Omental fat pad (tissue), 4 donors: Measurements from ENCODE around the gene HBEGF. TPM values are rescaled to one million over a fixed set of nuclear protein-coding genes. Genes with fewer than 3 reads are reported as not detected.

Experiments used
- ATAC-seq: fragments of 150-250 bp; one replicate; pipeline ENCODE4 v1.9.1; 2016; ENCODE audit warnings: mild to moderate bottlenecking, moderate library complexity; ENCODE audit not compliant: low FRiP score
- DNase-seq: peaks from one replicate; pipeline ENCODE4 v3.0.0-alpha.2; 2019; ENCODE audit warnings: low spot score
- total RNA-seq, 4 donors: library from RNA; depleted of rRNA; stranded (reverse); fragments of >200 nt; gene quantifications; one replicate each; pipeline ENCODE4 v1.1.0, GENCODE V29; 2016
- TF ChIP-seq, protein P1 (sequence below), 3 donors: fragments of 450-650 bp; IDR thresholded peaks; one replicate each; pipeline ENCODE4 v1.5.1; 2016 to 2017; ENCODE audit warnings: antibody characterized with exemption in 3 of 3, mild to moderate bottlenecking in 3 of 3, moderate library complexity in 2 of 3

HBEGF gene
- total RNA-seq, 4 donors from 2014 or later = 32.1 to 81.8 (median 61.0) TPM

DNA sequence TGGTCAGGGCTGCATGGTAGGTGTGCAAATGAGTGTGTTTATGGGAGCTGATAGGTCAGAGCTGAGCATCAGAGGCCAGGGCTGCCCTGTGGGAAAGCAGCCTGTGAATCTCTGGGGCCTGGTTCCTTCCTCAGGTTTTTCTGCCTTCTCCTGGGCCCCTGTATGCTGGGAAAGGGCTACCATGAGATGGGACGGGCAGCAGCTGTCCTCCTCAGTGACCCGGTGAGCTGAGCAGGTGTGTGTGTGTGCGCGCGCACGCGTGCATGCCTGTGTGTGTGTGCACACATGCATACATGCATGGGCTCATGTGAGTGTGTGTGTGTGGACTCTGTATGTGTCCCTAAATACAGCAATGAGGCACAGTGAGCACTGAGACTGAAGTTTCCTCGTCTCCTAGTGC lies 15.9 kb upstream of the HBEGF start:
- TF ChIP-seq, protein P1, sequence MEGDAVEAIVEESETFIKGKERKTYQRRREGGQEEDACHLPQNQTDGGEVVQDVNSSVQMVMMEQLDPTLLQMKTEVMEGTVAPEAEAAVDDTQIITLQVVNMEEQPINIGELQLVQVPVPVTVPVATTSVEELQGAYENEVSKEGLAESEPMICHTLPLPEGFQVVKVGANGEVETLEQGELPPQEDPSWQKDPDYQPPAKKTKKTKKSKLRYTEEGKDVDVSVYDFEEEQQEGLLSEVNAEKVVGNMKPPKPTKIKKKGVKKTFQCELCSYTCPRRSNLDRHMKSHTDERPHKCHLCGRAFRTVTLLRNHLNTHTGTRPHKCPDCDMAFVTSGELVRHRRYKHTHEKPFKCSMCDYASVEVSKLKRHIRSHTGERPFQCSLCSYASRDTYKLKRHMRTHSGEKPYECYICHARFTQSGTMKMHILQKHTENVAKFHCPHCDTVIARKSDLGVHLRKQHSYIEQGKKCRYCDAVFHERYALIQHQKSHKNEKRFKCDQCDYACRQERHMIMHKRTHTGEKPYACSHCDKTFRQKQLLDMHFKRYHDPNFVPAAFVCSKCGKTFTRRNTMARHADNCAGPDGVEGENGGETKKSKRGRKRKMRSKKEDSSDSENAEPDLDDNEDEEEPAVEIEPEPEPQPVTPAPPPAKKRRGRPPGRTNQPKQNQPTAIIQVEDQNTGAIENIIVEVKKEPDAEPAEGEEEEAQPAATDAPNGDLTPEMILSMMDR (IDR thresholded peaks at IDR 0.05) = no peak
- no peak for DNase-seq
- ATAC-seq = no peak

DNA sequence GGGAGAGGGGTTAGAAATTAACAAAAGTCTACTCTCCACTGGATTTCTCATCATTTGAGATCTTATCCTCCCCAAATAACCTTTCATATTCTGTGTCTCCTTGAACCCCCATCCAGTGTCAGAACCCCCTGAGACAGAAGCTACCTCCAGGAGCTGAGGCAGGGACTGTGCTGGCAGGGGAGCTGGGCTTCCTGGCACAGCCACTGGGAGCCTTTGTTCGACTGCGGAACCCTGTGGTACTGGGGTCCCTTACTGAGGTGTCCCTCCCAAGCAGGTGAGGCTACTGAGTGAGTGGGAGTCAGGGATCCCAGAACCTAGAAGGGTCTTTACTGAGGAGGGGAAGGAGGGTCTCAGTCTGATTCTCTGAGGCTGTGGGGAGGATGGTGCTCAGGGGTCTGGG lies 15.5 kb upstream of the HBEGF start:
- ATAC-seq = no peak
- TF ChIP-seq, protein P1 (IDR thresholded peaks at IDR 0.05) = no peak
- no peak for DNase-seq

DNA sequence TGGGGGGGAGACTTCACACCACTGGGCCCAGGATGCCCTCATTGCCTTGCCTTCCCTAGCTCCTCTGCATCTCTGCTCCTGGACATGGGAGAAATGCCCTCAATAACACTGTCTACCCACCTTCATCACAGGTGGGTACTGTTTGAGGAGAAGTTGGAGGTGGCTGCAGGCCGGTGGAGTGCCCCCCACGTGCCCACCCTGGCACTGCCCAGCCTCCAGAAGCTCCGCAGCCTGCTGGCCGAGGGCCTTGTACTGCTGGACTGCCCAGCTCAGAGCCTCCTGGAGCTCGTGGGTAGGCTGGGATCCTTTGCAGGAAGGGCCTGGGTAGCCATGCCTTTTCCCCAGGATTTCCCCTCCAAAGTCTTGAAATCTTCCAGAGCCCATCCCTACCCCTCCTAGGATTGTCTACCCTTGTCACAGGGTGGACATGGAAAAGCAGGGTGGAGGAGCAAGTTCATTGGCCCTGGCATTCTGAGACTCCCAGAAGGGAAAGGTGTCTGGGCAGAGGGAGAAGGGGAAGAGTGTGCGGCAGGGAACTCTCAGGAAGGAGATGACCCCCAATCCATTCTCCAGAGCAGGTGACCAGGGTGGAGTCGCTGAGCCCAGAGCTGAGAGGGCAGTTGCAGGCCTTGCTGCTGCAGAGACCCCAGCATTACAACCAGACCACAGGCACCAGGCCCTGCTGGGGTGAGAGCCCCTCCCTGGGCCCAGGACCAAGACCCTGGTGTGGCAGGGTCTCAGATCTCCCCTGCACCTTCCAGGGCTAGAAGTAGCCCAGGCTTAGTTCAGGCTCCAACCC lies 14.5 kb upstream of the HBEGF start:
- TF ChIP-seq, protein P1 (IDR thresholded peaks at IDR 0.05) = no peak
- no peak for ATAC-seq
- no peak for DNase-seq

DNA sequence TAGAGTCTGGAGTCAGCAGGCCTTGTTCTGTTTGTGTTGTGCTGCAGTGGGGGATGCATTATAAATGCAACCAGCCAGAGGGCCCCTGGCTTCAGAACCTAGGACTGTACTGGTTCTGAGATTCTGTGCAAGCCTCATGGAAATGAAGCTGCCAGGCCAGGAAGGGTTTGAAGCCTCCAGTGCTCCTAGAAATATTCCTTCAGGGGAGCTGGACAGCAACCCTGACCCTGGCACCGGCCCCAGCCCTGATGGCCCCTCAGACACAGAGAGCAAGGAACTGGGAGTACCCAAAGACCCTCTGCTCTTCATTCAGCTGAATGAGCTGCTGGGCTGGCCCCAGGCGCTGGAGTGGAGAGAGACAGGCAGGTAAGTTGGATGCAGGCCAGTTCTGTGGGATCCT lies 13.7 kb upstream of the HBEGF start, which contains the start of gene SLC4A9:
TSS of gene SLC4A9 (plus strand) at position 94 of the 400 bp plus-strand sequence. CDS start at position 137, 43 bp downstream.
- ATAC-seq = no peak
- TF ChIP-seq, protein P1 (IDR thresholded peaks at IDR 0.05) = no peak
- no peak for DNase-seq

DNA sequence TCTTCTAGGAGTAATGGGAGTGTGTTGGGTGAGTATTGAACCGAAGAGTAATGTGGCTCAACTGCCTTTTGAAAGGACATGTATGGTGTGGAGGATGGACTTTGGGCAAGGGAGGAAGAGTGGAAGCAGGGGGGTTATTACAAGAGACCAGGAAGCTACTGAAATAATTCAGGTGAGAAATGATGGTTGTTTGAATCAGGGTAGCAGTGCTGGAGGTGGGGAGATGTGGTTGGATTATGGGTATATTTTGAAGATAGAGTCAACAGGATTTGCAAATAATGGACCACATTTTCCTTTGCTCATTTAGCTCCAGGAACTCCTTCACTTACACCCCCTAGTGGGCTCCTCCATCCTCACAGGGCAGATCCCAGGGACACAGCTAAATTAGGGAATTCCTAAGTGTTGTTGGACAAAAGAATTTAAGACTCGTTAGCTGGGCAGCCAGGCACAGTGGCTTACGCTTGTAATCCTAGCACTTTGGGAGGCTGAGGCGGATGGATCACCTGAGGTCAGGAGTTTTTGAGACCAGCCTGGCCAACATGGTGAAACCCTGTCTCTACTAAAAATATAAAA lies 12.4 kb upstream of the HBEGF start:
- TF ChIP-seq, protein P1 (IDR thresholded peaks at IDR 0.05) = no peak
- DNase-seq = no peak
- no peak for ATAC-seq

DNA sequence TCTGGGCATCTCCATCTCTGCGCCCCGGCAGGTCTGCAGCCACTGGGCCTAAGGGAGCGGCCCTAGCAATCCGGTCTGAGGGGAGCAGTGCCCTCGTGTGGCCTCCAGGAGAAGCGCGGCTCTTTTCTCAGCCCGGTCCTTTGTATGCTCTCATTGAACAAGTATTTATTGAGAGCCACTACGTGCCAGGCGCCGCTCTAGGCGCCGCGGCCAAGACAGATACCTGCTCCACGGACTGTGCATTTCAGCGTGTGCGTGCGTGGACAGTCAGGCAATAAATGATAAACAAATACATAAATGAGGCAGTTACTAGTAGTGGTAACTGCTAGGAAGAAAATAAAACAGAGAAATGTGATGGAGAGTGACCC lies 11.3 kb upstream of the HBEGF start:
- TF ChIP-seq, protein P1 (IDR thresholded peaks at IDR 0.05) = peak in 2 of 3 donors; percentile 37 to 82
- DNase-seq = peak; percentile 52
- peak; percentile 93 for ATAC-seq
